RPMI7951 (cell line): Measurements from ENCODE around the gene GRB10. TPM values are rescaled to one million over a fixed set of nuclear protein-coding genes. Genes with fewer than 3 reads are reported as not detected.

Source experiments
- DNase-seq: peaks from one replicate; pipeline ENCODE4 v3.0.0-alpha.2; 2012; ENCODE audit warnings: low read depth
- total RNA-seq: library from RNA; depleted of rRNA; stranded (reverse); fragments of >200 nt; shearing (Covaris generic); gene quantifications from 2 replicates; pipeline ENCODE4 v1.2.3, GENCODE V29; 2014

The GRB10 gene
- total RNA-seq, 1 experiment from 2014 or later: 51.7 TPM

DNA sequence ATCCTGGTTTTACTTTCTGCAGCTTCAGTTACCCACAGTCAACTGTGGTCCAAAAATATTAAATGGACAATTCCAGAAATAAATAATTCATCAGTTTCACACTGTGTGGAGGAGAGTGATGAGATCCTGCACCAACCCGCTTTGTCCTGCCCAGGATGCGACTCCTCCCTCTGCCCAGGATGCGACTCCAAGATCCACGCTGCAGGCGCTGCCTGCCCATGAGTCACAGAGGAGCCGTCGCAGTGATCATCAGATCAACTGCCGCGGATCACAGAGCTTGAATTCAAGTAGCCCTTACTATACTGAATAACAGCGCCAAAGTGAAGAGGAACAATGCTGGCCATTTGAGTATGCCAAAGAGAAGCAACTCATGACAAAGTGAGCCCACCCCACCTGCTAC, 61.5 kb downstream of the GRB10 start:
- no peak for DNase-seq

DNA sequence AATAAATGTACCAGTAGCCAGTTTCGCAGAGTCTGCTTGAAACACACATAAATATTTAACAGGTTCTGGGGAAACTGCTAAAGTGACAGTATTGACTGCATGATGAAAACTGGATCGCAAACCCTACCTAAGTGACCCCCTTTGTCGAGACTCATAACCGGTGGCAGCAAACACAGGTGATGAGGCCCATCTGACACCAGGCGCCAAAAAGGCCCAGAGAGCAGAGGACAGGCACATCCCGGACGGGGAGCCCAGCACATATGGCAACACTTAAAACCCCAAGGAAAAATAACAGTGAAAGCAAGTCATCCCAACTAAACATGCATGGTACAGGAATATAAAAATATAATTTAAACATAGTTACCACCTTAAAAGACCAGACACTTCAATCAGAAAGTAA, 62.4 kb downstream of the GRB10 start:
- DNase-seq: no peak

DNA sequence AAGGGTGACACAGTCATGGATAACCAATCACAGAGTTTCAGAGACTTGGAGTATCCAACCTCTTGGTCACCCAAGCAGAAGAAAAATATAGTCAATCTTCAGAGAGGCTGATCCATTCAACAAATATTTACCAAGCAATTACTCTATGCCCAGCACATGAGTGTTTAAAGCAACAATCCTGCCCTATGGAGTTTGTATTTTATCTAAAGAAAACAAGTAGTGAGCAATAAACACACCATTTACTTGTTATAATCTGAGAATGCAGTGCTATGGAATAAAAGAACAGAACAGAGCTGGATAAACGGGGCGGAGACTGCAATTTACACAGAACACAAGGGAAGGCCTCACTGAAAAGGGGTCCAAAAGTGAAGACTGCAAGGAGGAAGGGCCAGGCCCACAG, 63.8 kb downstream of the GRB10 start:
- no peak for DNase-seq

DNA sequence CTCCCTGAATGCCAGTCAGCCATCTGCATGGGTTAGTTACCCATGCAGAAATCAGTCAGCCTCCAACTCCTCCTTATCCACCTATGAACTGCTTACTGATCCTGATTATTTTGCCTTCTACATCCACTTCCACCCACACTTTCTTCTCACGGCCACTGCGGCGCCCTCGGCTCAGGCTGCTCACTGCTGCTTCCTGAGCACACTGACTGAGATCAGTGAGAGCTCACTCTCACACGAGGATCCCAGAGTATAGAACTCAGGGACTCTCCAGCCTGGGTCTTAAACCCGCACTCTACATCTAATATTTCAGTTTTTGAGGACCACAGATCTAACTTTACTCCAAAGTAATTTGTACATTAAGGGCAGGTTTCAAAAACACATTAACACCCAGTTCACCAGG, 64.4 kb downstream of the GRB10 start:
- no peak for DNase-seq

DNA sequence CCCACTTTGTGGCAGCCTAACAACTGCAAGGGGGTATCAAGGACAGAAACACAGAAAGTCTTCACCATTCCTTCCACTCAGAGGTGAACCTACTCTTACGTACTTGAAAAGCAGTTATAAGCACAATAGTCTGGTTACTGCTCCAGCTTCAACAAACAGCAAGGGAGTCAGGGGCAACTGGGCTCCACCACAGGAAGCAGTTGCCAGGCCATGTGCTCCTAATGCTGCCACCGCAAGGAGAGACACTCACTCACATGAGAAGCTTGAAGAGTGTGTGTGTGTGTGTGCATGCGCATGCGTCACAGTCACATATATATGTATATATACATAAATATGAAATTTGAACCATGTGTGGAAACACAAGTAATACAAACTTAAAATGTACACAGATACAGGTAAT, 65.5 kb downstream of the GRB10 start:
- DNase-seq: no peak

DNA sequence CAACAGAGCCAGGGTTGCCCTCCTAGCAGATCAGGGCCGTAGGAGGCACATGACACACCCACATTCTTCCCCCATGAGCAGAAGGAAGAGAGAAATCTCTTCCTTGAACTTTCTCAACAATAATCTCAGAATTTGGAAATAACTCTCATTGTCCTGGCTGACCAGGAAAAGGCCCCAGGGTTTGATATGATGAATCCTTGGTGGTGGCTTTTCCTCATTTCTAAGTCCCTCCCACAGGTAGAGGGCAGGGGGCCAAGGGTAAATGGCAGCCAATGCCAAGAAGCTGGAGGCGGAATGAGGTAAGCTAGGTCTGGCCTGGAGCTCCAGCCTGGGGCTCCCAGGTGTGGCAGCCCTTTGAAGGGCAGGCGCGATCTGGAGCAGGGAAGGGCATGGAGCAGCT, 67.8 kb downstream of the GRB10 start:
- DNase-seq: no peak

DNA sequence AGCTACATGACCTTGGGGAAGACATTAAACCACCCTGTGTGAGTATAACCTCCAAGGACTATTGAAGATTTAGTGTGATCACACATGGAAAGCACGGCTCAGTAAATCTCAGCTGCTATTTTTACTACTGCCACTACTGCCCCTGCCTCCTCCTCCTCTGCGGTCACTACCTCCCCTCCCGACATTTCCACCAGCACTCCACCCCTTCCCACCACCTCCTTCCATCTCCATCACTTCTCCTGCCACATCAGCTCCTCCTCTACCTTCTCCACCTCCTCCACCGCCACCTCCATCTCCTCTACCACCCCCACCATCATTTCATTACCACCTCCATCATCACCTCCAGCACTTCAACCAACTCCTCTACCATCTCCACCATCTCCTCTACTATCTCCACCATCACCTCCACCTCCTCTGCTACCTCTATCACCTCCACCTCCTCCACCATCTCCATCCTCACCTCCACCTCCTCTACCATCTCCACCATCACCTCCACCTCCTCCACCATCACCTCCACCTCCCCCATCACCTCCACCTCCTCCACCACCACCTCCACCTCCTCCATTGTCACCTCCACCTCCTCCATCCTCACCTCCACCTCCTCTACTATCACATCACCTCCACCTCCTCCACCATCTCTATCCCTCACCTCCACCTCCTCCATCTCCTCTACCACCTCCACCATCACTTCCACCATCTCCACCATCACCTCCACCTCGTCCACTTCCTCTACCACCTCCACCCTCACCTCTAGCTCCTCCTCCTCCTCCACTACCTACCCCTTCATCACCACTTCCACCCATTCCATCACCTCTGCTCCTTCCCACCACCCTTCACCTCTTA, 69.4 kb downstream of the GRB10 start:
- DNase-seq: no peak

DNA sequence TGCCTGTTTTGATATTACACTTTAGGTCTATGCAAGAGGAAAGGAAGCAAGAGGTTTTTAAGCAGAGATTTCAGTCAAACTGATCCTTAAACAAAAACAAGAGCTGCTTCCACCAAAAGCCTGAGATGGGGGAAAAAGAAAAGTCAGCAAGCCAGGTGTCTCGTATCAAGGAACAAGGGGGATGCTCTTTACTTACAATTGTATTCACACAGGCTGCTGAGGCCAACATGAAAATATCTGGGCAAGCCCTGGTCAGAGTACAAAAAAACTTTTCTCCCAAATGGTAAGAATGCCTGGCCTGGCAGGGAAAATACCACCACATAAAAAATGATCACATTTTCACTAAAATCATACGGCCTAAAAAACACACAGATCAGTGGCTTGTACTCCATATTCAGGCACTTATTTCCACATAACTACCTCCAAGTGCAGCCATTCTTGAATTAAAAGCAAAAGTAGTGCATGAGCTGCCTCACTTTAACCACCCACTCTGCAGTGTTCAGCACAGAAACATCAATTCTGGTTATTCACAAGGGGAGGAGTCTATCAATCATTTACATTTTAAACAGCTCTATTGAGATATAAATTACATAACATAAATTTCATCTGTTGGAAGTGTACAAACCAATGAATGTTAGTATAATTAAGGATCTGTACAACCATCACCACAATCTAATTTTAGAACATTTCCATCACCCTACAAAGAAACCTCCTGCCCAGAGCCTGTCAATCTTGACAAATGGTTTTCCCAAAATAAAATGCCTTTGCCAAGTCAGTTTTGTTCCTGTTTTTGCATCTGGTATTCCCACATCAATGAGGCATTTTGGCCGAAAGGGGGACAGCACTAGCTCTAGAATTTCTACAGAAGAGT, 70.2 kb downstream of the GRB10 start:
- peak; percentile 65 for DNase-seq

DNA sequence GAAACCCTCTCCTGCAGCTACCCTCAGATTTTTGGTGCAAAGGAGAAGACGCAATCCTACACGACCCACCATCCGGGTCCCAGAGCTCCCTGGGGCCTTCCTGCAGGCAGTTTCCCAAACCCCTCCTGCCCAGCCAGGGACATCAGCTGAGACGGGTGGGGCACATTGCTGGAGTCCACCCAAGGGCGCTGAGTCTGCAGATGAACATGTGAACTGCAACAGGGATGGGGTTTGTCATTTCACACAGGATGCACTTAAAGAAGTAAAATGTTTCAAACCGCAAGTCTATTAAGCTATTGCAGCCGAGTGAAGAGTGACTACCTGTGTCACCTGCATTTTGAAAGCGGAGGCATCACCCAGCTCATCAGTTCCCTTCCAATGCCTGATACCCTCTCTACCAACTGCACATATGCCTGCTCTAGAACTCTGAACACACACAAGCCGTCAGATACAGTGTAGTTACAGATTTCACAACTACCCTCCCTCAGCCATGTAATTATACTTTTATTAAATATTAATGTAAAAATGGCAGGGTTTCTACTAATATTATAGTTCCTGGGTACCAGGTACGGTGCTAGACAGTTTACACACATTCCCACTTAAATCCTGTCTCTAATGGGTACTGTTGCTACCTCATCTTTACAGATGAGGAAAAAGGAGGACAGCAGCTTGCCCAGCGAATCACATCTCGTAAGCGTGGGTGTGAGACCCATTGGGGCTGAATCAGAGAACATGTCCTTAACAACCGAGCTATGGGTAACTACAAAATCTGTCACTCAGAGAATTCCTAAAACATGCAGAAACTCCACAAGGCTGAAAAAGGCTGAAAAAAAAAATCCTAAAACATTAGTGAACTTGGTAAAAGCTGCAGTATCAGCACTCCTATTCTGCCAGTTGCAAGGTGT, 71.2 kb downstream of the GRB10 start:
- DNase-seq: no peak

DNA sequence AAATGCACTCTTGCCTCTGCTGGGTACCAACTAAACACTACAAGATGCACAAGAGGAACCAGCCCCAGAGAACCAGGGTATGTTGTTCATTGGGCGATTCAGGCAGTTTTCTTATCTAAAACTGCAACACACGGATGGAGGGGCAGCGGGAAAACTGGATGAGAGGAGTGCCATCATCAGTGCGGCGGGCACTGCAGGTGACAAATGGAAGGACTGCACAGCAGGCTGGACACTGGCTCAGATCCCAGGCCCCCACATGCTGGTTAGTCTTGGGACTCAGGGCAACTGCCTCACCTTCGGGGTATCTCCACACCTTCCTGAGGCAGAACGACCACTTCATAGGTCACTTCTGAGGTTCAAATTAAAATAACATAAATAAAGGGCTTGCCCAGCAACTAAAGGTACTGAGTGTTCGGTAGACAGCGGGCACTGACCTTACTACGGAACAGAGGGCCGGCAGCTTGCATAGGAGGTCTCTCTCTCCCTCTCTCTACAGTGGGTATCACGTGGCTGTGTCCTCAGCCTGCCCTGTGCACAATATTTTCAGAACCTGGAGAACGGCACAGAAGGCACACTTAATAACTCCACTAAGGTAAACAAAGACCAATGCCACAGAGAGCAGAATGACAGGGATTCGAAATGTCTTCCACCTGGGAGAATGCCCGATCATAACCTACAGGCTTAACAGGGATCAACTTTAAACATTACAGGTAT, 72.1 kb downstream of the GRB10 start:
- no peak for DNase-seq

DNA sequence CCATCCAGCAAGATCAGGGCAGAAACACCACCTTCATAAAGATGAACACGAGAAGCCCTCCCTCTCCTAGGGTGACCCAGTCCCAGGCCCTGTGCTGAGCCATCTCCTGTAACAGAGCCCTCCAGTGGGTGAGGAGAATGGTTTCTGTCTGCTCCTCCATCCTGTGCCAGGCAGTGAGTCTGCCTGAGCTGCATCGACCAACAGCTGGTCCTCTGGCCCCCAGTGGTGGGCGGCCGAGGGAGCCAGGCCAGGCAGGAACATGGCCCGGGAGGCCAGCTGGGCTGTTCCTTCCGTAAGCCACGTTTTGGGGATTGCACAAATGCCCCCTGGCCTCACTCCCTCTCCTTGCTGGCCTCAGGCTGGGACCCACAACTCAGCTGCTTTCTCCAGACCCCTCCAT, 73.5 kb downstream of the GRB10 start:
- DNase-seq: no peak

DNA sequence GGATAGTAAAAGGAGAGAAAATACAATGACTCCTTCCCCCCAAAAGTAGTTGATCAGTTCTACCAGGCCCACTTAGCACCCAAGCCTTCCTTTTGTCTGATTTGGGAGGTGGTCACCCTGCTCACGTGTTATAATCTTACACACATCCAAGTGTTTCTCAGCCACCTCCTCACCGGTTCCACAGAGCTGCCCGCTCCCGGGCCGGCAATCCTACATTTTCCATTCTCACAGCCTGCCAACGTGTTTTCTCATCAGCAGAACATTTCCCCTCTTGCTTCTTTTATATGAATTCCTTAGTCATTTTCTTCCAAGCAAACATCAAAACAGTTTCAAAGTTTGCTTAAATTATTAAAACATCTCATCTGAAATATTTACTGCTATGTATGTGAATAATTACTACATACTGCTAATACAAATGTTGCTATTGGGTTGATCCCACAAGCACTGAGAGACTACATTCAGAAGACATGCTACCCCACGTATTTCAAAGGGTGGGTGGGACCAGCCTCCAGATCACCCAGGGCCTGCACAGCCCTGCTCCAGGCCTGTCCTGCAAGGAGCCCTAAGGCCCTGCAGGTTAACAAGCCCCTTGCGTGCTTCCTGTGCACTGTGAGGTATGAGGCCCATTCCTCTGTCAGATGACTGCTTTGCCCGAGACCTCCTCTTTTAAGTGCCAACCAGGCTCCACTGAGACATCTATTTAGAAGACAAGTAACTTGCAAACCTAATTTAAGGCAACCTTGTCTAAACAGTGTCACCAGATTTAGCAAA, 75.3 kb downstream of the GRB10 start:
- DNase-seq: no peak

DNA sequence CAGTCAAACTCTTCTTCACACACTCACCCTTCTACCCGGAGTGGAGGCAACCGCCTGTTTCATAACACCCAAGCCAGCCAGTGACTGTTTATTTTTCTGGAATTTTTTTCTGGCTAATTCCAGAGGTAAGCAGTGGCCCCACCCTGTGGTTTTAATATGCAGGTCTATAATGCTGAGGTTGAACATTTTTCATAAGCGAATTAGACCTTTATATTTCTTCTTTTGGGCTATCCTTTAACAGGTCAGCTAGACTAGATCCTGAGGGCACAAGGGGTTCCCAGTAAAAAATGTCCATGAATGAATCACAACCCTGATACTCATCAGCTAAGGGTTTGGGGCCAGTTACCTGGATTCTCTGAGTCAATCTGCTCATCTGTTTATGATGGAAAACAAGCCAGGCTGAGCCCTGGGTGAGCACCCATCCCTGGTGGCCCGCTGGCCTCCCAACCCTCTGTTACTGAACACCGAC, 76.2 kb downstream of the GRB10 start:
- no peak for DNase-seq

DNA sequence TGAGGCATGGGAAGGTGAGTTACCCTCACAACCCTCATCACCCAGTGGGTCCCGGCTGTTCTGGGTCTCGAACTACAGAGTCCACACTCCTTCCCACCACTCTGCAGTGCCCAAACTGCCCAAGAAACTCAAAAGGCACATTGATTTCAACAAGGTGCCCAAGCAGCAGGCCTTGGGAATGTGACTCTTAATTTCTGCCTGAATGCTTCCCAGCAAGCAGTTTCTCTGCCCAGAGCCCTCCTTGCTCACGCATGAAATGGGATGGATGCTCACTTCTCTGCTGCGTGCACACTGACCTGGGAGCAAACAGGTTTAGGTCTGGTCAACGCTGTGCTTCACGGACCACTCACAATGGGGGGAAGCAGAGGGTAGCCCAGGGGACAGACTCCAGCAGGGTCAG, 77.9 kb downstream of the GRB10 start:
- no peak for DNase-seq

DNA sequence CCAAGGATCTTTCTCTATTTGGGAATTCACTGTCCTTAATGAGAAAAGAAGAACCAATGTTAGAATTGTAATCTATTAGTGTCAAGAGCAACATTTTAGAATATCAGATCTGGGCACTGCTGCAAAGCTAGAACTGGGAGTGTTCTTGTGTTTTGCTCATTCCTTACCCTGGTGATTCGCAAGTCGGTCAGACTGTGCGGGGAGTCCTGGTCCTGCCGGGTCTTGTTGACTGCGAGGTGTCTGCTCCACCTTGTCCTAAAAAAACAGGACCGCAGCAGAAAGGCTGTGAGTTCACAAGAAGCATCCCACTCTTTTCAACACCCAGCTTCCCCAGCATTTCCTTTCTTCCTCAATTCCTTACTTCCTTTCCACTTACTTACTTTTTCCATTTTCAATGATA, 79.0 kb downstream of the GRB10 start:
- DNase-seq: no peak

DNA sequence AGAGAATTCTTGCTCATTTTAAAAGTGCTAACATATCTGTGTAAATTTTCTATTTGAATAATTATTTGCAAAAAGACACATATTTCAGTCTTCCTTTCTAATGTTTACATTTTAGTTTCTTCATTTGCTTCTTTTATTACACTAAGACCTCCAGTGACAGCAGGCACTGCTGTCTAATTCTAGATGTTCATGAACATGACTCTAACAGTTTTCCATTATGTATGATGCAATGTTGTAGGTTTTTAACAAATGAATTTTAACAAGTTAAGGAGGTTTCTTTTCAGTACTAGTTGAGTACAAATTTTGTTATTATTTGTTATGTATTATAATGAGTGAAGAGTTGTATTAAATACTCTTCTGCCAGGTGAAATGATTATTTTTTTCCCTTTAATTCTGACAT, 83.6 kb downstream of the GRB10 start:
- no peak for DNase-seq

DNA sequence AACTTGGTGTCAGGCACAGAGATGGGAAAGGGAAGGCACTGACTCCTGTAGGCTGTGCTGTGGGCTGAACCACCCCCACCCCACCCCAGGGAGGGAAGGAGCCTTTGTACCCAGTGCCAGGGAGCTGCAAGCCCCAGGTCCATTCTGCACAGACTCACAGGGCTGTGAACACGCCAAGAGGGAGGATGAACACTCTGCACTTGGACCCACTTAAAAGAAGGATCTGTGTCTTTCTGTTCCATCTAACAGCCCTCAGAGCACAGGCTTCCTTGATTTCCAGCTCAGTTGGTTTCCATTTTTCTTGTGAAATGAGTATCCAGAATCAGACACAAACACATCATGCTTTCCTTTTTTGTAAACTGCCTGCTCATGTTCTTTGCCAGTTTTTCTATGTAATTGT, 84.9 kb downstream of the GRB10 start:
- DNase-seq: no peak

DNA sequence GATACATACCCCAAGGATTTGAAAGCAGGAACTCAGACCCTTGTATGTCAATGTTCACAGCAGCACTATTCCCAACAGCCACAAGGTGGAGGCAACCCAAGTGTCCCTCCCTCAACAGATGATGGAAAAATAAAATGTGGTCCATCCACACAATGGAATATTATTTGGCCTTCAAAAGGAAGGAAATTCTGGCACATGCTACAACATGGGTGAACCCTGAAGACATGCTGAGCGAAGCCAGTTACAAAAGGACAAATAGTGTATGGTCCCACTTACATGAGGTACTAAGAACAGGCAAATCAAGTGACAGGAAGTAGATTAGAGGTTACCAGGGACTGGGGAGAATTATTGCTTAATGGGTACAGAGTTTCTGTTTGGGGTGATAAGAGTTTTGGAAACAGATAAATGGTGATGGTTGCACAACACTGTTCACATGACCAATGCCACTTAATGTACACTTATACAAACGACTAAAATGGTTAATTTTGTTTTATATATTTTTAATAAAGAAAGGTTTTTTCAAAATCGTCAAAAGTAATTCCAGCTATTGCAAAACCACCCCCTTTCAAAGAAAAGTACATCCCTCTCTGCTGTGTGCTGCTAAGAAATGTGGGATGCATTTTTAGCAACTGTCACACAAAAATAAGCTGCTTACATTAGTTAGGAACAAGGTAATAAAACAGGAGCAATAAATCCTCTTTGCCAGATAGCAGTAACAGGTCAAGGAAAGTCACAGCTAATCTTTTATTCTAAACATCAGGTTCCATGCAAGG, 85.7 kb downstream of the GRB10 start:
- peak; percentile 29 for DNase-seq

DNA sequence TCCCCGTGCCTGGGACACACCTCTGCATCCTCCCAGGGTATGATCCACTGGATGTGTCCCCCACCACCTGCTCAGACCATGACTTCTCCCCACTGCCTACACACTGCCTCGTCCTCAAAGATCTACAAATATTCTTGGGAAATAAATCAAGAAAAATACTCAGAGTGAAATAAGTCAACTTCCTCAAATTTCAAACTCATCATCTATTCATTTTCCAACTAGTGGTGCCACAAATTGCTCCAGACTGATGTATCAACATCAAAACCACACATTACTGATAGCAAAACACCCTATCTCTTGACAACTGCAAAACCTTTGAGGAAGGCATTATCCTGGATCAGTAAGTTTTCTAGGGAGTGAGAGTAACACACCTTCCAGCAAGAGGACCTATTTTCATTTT, 87.7 kb downstream of the GRB10 start:
- DNase-seq: no peak
